ENCODE measurements around the gene KMT5C. TPM values are rescaled to one million over a fixed set of nuclear protein-coding genes. Genes with fewer than 3 reads are reported as not detected.
"Not testable (repeated sequence)": the region's sequence is repeated elsewhere in the genome, so short reads cannot be mapped to it uniquely, and the experiment has no call there.

KMT5C gene
- total and polyA plus RNA-seq, 7 donors, result 1.8 to 5.7 (median 3.9) TPM

GRCh38 chr19:55324662-55325061 is 15.0 kb upstream of the KMT5C start:
- intact Hi-C loops (cut with DNase I), result no loop called here
- 75 to 87% (median 83%) methylated on average over 6 of the region's 6 CpGs for WGBS, 3 donors
- TF ChIP-seq, protein P1, sequence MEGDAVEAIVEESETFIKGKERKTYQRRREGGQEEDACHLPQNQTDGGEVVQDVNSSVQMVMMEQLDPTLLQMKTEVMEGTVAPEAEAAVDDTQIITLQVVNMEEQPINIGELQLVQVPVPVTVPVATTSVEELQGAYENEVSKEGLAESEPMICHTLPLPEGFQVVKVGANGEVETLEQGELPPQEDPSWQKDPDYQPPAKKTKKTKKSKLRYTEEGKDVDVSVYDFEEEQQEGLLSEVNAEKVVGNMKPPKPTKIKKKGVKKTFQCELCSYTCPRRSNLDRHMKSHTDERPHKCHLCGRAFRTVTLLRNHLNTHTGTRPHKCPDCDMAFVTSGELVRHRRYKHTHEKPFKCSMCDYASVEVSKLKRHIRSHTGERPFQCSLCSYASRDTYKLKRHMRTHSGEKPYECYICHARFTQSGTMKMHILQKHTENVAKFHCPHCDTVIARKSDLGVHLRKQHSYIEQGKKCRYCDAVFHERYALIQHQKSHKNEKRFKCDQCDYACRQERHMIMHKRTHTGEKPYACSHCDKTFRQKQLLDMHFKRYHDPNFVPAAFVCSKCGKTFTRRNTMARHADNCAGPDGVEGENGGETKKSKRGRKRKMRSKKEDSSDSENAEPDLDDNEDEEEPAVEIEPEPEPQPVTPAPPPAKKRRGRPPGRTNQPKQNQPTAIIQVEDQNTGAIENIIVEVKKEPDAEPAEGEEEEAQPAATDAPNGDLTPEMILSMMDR (IDR thresholded peaks at IDR 0.05), result no peak
- Histone ChIP-seq H3K4me3 (peak overlapping the region; percentile 15), H3K27ac (no peak overlapping the region), H3K4me1 (no peaks in the 10 kb centered on the region), H3K27me3 (ENCODE audit: insufficient read depth in 3 of 3, low read length in 2 of 3) (peaks cover 0 to 10% (median 0%) of the 10 kb centered on the region in 3 donors), H3K36me3 (ENCODE audit: insufficient read depth in 1 of 2, low read depth in 1 of 2) (no peaks in the 10 kb centered on the region), H3K9me3 (no peaks in the 10 kb centered on the region)
- ATAC-seq, result no peak
- no peak for DNase-seq

- ATAC-seq (no peak), DNase-seq (no peak)
- peaks cover 0 to 10% (median 0%) of the 10 kb centered on the region in 3 donors for H3K27me3 ChIP-seq (ENCODE audit: insufficient read depth in 3 of 3, low read length in 2 of 3)
- intact Hi-C loops (cut with DNase I), result no loop called here
- TF ChIP-seq, protein P1 (IDR thresholded peaks at IDR 0.05), result no peak
- no peak within 1 kb of the TSS for H3K27ac ChIP-seq
- WGBS, 3 donors, result 73 to 76% (median 75%) methylated on average over 14 of the region's 14 CpGs
- peak within 1 kb of the TSS; percentile 15 for H3K4me3 ChIP-seq
- H3K36me3 ChIP-seq (ENCODE audit: insufficient read depth in 1 of 2, low read depth in 1 of 2), result no peaks in the 10 kb centered on the region
- H3K4me1 ChIP-seq, result no peaks in the 10 kb centered on the region
- no peaks in the 10 kb centered on the region for H3K9me3 ChIP-seq
These were observed 14.5 kb upstream of the KMT5C start, which contains the start of gene TMEM150B for GRCh38 chr19:55325172-55325571. Gene TMEM150B (minus strand): TSS chr19:55325341. CDS start chr19:55321036, 4,305 bp downstream.

DNA sequence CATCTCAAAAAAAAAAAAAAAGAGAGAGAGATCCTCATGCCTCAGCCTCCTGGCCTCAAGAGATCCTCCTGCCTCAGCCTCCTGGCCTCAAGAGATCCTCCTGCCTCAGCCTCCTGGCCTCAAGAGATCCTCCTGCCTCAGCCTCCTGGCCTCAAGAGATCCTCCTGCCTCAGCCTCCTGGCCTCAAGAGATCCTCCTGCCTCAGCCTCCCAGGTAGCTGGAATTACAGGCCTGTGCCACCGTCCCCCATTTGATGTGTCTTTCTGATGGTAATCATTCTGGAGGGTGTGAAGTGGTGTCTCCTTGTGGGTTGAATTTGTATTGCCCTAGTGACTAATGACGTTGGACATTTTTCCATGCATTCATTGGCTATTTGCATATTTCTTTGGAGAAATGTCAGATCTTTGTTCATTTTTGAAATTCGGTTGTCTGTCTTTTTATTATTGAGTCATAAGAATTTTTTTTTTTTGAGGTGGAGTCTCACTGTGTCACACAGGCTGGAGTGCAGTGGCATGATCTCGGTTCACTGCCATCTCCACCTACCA is 10.8 kb upstream of the KMT5C start:
- H3K36me3 ChIP-seq (ENCODE audit: insufficient read depth in 1 of 2, low read depth in 1 of 2); H3K27ac ChIP-seq; DNase-seq; H3K9me3 ChIP-seq; H3K4me1 ChIP-seq; intact Hi-C loops (cut with DNase I); ATAC-seq; H3K4me3 ChIP-seq: not testable (repeated sequence)
- 69 to 74% (median 70%) methylated on average over 4 of the region's 4 CpGs for WGBS, 3 donors
- peaks cover 0 to 18% (median 0%) of the 10 kb centered on the region in 3 donors for H3K27me3 ChIP-seq (ENCODE audit: insufficient read depth in 3 of 3, low read length in 2 of 3)

DNA sequence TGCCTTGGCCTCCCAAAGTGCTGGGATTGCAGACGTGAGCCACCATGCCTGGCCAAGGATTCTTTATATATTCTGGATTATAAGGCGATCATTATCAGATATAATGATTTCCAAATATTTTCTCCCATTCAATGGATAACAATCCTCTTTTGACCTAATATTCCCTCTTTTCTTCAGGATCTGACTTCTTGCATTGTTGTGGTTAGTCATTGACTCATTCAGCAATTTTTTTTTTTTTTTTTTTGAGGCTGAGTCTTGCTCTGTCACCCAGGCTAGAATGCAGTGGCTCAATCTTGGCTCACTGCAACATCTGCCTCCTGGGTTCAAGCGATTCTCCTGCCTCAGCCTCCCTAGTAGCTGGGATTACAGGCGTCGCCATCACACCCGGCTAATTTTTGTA is 9.9 kb upstream of the KMT5C start:
- H3K27me3 ChIP-seq (ENCODE audit: insufficient read depth in 3 of 3, low read length in 2 of 3), result peaks cover 0 to 28% (median 0%) of the 10 kb centered on the region in 3 donors
- DNase-seq; ATAC-seq; H3K4me3 ChIP-seq; H3K4me1 ChIP-seq; intact Hi-C loops (cut with DNase I); H3K36me3 ChIP-seq (ENCODE audit: insufficient read depth in 1 of 2, low read depth in 1 of 2); H3K9me3 ChIP-seq; H3K27ac ChIP-seq: not testable (repeated sequence)
- 86 to 88% (median 86%) methylated on average over 6 of the region's 6 CpGs for WGBS, 3 donors

DNA sequence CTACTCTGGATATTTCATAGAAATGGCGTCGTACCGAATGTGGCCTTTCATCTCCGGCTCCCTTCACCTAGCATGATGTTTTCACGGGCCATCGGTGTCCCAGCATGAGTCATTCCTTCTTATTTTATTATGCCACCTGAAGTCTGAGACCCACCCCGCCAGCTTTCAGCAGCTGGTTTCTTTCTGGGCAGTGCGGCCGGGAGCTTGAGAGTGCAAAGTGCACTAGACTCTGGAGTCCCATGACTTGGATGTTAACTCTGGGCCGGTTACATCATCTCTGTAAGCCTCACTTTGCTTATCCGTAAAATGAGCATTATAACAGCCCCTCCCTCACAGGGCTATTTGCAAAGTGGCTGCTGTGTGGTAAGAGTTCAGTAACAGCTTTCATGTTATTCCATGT is 5.8 kb upstream of the KMT5C start:
- intact Hi-C loops (cut with DNase I), result no loop called here
- TF ChIP-seq, protein P1 (IDR thresholded peaks at IDR 0.05), result no peak
- no peaks in the 10 kb centered on the region for H3K9me3 ChIP-seq

More for the DNA sequence above, 5.8 kb upstream of the KMT5C start:
- no peak overlapping the region for H3K27ac ChIP-seq
- H3K4me1 ChIP-seq, result peaks cover 4% of the 10 kb centered on the region
- DNase-seq, result no peak
- 67 to 69% (median 68%) methylated on average over 11 of the region's 11 CpGs for whole genome bisulfite sequencing, 3 donors
- H3K36me3 ChIP-seq (ENCODE audit: insufficient read depth in 1 of 2, low read depth in 1 of 2), result no peaks in the 10 kb centered on the region
- ATAC-seq, result no peak
- no peak overlapping the region for H3K4me3 ChIP-seq
- peaks cover 0 to 33% (median 0%) of the 10 kb centered on the region in 3 donors for H3K27me3 ChIP-seq (ENCODE audit: insufficient read depth in 3 of 3, low read length in 2 of 3)

All from psoas muscle (tissue), 8 donors.